Hepatic stellate cell (primary cell): ENCODE measurements around the gene DDX54.

Source experiments
- DNase-seq: peaks from one replicate; pipeline ENCODE4 v3.0.0; 2011; ENCODE audit warnings: low spot score

DDX54 gene, protein sequence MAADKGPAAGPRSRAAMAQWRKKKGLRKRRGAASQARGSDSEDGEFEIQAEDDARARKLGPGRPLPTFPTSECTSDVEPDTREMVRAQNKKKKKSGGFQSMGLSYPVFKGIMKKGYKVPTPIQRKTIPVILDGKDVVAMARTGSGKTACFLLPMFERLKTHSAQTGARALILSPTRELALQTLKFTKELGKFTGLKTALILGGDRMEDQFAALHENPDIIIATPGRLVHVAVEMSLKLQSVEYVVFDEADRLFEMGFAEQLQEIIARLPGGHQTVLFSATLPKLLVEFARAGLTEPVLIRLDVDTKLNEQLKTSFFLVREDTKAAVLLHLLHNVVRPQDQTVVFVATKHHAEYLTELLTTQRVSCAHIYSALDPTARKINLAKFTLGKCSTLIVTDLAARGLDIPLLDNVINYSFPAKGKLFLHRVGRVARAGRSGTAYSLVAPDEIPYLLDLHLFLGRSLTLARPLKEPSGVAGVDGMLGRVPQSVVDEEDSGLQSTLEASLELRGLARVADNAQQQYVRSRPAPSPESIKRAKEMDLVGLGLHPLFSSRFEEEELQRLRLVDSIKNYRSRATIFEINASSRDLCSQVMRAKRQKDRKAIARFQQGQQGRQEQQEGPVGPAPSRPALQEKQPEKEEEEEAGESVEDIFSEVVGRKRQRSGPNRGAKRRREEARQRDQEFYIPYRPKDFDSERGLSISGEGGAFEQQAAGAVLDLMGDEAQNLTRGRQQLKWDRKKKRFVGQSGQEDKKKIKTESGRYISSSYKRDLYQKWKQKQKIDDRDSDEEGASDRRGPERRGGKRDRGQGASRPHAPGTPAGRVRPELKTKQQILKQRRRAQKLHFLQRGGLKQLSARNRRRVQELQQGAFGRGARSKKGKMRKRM

DNA sequence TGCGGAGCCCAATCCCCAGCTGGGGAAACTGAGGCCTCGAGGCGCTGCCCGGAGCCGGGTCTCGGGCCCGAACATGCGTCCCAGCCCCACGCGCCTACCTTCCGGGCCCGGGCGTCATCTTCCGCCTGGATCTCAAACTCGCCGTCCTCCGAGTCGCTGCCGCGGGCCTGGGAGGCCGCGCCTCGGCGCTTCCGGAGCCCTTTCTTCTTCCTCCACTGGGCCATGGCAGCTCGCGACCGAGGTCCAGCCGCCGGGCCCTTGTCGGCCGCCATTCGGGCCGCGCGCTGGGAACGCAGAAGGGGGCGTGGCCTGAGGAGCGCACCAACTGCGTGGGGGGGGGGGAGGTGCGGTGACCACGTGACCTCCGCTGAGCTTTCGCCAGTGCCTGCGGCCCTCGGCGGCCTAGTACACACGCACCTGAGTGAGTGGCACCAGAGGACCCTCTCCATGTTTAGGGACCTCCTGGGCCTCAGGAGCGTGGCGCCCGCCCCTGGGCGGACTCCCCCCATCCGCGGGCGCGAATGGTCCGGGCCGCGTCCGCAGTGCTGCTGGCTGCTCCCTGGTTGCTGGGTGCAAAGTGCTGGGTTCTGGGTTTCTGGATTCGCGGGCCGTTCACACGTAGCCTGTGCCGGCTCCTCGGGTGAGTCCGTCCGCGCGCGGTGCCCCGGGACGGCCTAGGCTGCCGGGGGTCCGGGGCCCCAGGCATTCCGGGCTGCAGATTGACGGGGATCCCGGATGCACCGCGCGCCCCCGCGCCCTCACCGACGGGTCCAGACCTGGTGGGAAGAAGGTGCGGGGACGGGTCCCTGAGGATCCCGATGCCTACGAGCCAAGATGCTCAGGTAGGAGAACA is at the start of gene DDX54, which contains the start of gene RITA1:
DDX54 (minus strand) TSS at position 299 of the 853 bp plus-strand sequence; CDS start at position 272, 27 bp downstream.
RITA1 (plus strand) TSS at position 542 of the 853 bp plus-strand sequence. CDS start 1,026 bp downstream, outside the sequence.
- DNase-seq, result peak; percentile 80

DNA sequence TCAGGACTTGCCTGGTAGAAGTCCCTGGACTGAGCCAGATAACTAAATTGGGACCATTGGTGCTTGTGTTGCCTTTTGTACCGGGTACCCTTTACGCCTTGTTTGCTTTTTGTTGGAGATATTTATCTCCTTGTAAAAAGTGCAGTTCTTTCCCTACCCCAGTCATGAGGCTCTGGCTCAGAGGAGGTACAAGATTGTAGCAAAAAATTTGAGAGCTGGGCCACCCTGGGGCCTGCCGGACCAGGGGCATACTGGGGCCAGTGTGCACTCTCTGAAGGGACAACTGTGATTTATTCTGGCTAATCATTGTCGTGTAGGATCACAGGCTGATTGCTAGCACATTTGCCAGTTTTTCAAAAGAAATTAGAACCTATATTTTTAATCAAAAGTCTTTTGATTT is 49.2 kb upstream of the DDX54 start:
- no peak for DNase-seq

DNA sequence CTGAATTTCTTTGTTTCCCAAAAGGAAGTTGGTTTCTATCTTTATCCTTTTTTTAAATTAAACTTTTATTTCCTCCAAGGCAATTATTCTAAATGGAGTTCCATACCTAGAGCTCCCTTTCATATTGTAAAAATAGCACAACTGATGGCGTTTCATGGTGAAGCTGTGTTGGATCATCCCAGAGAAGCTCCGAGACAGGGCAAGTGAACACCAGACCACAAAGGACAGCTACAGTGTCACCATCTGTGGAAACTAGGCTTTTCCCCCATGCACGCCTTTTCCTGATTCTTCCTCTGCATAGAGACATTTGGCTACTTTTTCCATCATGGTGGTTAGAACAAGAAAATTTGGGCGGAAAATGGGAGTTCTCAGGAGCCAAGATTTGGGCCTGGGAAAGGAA is 48.7 kb upstream of the DDX54 start:
- no peak for DNase-seq

DNA sequence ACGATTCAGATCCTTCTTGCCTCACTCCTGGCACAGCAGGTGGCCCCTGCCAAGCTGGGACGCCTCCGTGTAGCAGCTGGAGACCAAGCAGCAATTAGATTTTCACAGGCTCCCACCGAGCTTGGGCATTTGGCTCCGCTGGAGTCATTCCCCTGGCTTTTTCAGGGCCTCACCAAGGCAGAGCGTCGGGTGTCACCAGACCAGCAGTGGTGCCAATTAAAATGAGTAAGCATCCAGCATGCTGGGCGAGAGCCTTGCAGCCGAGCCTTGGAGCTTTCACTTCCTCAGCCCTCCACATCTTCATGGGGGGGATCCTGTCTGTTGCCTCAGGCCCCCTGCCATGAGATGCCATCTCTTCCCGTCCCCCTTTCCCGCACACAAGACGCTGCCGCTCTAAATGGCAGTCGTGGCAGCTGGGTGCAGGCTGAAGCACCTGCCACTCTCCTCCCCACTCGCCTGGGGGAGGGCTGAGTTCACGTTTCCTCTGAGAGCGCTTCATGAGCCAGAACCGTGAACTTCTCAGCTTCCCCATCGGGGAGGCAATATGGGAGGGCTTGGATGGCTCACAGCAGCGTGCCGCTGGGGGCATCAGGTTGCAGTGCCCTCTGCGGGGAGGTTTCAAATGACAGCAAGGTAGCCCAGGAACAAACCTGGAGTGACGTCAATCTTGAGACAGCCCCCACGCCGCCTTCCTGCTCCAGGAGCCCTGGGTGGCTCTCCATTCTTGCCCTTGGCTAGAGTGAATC is 47.7 kb upstream of the DDX54 start:
- no peak for DNase-seq

DNA sequence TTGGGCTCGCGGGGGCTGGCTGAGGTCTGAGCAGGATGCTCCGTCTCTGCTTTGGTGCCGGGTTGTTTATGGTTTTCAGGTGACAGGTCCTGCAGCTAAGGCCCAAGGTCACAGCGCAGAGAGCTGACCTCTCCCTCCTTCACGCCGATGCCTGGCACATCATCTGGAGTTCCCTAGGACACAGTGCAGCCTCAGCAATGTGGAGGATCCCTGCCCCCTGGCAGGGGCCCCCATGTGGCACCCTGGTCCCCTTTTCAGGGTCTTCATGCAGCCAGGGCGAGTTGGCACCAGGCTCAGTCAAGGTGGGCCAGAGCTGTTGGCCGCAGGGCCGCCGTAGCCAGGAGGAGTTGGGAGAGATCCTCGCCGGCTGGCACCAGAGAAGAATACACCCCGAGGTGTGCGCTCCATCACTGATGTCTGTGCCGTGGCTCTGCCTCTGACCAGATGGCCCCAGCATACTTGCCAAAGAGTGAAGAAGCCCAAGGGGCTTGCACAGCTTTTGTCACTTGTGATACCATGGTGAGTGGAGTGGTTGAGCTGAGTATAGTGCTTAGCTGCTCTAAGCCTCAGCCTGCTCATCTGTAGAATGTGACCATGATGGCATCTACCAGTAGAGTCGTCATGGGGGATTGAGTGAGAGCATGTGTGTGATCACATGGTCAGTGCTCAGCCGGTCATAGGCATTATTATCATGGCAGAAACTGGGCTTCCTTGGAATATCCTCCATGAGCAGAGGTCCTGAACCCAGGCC is 47.0 kb upstream of the DDX54 start:
- DNase-seq, result no peak

DNA sequence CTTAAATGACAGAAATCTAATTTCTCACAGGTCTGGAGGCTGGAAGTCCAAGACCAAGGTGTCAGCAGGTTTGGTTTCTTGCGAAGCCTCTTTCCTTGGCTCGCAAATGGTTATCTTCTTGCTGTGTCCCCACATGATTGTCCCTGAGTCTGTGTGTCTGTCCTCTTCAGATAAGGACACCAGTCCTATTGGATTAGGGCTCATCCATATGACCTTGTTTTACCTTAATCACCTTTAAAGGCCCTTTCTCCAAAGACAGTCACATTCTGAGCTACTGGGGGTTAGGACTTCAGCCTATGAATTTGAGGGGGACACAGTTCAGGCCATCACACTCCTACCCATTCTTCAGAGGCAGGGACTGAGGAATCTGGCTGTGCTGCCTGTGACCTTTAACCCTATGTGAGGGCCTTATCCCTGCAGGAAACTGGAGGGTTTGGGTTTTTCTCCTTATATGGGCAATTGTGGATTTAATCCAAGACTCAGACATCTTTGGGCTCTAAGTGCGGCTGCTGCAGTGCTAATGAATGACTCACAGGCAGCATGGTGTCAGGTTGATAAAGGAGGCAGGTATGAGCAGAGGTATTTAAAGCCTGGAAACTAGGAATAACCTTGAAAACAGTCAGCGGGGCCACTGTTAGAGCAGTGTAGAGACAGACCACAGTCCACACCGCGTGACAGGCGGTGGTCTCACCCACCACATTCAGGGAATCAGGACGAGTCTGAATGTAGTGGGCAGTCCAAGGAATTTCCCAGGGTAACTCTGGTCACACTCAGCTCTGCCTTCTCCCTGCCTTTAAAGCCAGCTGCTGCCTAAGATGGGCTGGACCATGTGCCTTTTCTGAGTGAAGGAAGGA is 46.2 kb upstream of the DDX54 start:
- no peak for DNase-seq

DNA sequence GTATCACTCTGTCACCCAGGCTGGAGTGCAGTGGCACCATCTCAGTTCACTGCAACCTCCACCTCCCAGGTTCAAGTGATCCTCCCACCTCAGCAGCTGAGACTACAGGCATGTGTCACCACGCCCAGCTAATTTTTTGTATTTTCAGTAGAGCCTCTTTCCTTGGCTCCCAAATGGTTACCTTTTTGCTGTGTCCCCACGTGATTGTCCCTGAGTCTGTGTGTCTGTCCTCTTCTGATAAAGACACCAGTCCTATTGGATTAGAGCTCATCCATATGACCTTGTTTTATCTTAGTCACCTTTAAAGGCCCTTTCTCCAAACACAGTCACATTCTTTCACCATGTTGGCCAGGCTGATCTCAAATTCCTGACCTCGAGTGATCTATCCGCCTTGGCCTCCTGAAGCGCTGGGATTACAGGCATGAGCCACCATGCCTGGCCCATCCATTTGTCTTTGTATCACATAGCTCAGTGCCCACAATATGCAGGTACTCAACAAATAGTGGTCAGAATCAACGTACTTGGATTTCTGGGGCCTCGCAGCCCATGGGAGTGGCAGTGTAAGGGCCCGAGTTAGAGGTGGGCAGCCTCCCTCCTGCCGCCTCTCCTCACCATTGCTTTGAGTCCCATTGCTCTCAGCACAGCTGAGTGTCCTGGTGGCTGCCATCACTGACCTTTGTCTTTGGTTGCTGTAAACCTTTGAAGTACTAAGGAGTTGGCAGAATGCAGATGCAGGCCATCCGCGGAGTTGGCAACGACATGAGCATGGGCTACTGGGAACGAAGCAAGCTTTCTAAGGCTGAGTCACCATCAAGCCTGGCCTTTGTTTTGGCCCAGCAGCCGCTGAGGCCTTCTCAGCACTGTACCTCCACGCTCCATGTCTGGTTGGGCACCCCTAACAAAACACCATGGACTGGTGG is 45.3 kb upstream of the DDX54 start:
- no peak for DNase-seq

DNA sequence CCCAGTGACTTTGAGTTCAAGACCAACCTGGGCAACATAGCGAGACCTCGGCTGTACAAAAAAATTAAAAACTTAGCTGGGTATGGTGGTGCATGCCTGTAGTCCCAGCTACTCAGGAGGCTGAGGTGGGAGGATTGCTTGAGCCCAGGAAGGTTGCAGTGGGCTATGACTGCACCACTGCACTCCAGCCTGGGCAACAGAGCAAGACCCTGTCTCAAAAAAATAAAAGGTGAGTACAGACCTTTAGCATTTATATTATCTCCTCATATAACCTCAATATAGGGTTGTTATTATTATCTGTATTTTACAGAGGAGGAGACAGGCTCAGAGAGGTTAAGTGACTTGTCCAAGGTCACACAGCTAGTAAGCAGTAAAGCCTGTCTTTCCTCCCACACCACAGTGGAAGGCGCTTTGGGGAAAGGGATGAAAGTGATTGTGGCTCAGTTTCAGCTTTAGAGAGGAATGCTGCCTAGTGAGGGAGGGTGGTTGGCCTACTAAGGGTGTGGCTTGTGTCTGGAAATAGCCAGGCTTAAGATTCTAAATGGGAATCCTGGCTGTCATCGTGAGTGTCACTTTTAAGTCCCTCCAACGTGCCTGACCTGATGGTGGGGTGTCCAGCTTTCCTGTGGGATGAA is 43.2 kb upstream of the DDX54 start:
- DNase-seq, result no peak

DNA sequence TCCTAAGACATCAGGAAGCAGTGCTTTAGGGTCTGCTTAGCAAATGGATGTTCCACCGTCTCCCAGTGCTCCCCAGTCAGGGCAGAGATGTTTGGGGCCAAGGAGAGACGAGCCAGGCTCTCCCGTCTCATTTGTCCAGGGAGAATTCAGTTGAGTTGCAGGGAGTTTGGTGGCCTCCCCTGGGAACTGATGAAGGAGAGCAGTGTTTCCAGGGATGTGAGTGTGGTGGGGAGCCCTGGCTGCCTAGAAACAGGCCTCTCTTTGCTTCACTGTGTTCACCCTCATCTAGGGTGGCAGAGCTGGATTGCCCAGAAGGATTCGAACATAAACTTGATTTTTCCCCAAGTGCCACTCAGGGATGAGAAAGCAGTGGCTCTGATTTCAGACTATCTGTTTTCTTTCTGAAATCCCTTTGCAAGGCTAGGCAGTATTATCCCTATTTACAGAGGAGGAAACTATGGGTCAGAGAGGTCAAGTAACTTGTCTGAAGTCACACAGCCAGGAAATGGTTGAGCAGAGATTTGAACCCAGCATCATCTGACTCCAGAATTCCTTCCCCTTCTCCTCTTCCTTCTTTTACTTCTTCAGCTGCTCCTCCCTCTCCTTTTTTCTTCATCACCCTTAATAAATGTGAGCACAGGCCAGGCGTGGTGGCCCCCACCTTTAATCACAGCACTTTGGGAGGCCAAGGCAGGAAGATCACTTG is 42.6 kb upstream of the DDX54 start:
- no peak for DNase-seq

DNA sequence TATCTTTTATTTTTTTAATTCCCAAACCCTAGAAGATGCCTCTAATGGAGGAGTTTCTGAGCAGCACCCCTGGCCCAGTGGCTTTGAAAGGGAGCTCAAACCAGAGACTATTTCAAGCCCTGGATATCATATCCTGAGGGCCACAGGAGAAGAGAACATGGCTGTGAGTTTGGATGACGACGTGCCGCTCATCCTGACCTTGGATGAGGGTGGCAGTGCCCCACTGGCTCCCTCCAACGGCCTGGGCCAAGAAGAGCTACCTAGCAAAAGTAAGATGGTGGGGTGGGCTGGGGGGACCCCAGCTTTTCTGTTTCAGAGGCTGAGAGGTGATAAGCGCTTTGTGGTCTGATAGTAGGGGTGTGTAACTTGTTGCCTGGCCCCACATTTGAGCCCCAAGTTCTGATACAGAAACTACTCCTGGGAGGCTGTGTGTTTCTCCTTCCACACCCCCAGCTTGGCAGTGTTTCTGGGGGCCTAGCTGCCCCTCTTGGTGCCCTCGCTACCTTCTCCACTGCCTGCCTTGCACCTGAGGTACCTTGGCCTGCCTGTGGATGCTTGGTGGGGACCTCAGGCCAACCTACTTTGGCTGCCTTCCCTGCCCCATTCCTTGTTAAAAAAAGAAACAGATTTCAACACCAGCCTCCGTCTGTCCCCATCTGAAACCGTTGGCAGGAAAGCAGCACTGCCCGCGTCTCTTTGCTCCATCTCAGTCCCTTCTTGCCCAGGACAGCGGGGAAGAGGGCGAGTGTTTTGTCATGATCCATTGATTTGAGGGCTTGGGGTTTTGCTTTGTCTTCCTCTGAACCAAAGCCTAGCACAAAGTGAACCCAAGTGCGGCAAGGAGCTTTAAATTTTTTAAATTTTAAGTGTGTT is 41.7 kb upstream of the DDX54 start:
- no peak for DNase-seq

DNA sequence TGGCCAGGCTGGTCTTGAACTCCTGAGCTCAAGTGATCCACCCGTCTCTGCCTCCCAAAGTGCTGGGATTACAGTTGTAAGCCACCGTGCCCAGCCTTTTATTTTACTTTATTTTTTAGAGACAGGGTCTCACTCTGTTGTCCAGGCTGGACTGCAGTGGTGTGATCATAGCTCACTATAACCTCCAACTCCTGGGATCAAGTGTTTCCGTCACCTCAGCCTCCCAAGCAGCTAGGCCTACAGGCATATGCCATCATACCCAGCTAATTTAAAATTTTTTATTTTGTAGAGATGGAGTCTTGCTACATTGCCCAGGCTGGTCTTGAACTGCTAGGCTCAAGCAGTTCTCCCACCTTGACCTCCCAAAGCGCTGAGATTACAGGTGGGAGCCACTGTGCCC is 39.7 kb upstream of the DDX54 start:
- DNase-seq, result no peak

DNA sequence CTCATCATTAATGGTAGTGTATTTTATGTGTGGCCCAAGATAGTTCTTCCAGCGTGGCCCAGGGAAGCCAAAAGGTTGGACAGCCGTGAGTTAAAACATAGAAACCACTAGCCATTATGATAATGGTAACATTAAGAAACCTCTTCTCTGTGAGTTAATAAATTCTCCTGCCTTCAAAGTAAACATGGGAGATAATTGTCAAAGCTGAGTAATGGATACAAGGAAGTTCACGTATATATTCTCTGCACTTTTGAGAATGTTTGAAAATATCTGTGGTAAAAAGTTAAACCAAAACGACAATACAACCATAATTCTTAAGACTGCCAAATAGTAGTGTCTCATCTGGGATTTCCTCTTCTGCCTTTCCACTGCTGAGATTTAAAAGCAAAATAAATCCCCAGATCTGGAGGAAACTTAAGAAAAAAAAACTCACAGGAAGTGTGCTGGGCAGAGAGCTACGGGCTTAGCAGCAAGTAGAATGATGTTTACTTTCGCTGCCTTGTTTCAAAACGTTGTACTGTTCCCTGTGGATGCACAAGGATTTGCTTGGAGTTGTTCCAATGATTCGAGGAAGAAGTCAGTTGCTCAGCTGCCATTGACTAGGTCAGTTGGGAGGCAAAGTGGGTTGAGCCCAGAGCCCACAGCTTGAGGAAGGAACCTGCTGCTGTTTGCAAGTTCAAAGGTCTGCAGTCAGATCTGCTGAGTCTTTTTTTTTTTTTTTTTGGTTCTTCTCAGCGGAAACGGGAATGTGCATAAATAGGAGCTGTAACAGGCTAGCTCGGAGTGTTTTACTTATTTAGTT is 37.7 kb upstream of the DDX54 start:
- peak; percentile 83 for DNase-seq

DNA sequence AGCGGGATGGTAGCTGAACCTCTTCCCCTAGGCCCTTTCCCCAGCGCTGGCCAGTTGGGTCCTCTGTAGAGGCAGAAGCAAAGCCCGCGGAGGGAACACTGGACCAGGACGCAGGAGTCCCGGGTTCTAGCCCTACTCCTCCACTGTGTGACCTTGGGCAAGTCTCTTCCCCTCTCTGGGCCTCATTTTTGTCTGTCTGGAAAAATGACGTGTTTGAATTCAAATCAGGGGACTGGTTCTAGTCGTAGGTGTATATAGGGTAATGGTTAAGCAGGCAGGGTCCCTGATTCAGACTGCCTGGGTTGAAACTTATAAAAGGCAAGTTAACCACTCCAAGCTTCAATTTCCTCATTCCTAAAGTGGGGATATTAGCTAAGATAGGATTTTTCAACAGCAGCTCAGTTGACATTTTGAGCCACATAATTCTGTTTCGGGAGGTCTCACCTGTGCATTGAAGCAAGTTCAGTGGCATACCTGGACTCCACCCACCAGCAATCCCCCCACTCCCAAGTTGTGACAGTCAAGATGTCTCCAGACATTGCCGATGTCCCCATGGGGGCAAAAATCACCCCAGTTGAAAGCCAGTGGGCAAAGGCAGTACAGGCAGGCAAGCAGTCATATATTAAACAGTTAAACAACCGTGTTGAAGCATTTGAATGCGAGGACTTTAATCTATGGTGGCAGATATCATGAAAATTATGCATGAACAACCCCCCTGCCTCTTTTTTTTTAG is 36.9 kb upstream of the DDX54 start:
- no peak for DNase-seq

DNA sequence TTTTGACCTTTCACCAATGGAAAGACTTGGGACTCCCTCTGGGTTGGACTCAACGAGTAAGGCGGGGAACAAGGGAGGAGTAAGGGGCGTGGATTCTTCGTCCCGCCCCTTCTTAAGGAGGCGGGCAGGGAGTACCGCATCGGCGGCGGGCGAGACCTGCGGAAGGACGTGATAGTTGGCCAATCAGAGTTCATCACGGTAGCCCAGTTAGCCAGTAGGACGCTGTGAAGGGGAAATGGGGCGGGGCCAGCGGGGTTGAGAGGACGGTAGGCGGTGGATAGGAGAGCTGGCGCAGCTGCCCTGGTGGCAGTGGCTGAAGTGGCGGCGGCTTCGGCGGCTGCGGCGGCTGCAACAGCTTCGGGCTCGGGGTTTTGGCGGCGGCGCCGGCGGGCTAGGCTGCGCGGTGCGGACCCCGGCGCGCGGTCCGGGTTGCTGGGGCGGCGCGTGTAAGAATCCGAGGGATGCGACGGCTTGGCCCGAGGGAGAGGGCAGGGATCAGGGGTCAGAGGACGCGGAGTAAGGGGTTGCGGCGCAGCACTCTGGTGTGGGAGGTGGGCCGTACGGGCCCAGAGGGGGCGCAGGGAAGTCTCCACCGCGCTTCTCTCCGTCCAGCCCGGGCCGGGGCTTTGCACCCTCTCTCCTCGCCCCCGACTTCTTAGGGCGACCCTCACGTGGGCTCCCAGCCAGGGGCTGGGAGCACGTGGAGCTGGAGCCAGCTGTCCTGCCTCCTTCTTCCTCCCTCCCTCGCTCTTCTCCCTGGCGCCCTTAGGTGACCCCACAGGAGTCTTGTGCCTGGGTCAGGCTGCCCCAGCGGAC is 36.1 kb upstream of the DDX54 start, which contains the start of gene TPCN1:
TPCN1 (plus strand) TSS at position 284 of the 816 bp plus-strand sequence. CDS start 5,389 bp downstream, outside the sequence.
- DNase-seq, result peak; percentile 99
